BLaER1 treated with 17β-estradiol and CSF1 and Interleukin-3, amounts not matched to agents 10 nM and 100 nM (cell line): ENCODE measurements around the gene LPP.

ENCODE experiments used
- H3K27ac ChIP-seq, 11 experiments: shearing (Covaris generic); formaldehyde crosslinking; 2 replicates each; pipeline ENCODE4 v1.8.1; 2022
- H3K27me3 ChIP-seq, 11 experiments: shearing (Covaris generic); formaldehyde crosslinking; 2 replicates each; pipeline ENCODE4 v1.8.1; 2022
- H3K36me3 ChIP-seq, 11 experiments: shearing (Covaris generic); formaldehyde crosslinking; 2 replicates each; pipeline ENCODE4 v1.8.1; 2022
- H3K4me1 ChIP-seq, 10 experiments: shearing (Covaris generic); formaldehyde crosslinking; 2 replicates each; pipeline ENCODE4 v1.8.1; 2022
- H3K4me2 ChIP-seq, 11 experiments: shearing (Covaris generic); formaldehyde crosslinking; 2 replicates each; pipeline ENCODE4 v1.8.1; 2022
- H3K4me3 ChIP-seq, 10 experiments: shearing (Covaris generic); formaldehyde crosslinking; 2 replicates each; pipeline ENCODE4 v1.8.1; 2022
- H3K9ac ChIP-seq, 11 experiments: shearing (Covaris generic); formaldehyde crosslinking; 2 replicates each; pipeline ENCODE4 v1.8.1; 2022
- H3K9me3 ChIP-seq, 11 experiments: shearing (Covaris generic); formaldehyde crosslinking; replicated peaks in 1 of 11; 2 replicates each; pipeline ENCODE4 v1.8.1; 2022
- H4K20me1 ChIP-seq, 11 experiments: shearing (Covaris generic); formaldehyde crosslinking; 2 replicates each; pipeline ENCODE4 v1.8.1; 2022
- Cebpa-rat ChIP-seq, 11 experiments: shearing (Covaris generic); IDR thresholded peaks; 2 replicates each; pipeline ENCODE4 v1.8.1; 2022

Gene LPP

DNA sequence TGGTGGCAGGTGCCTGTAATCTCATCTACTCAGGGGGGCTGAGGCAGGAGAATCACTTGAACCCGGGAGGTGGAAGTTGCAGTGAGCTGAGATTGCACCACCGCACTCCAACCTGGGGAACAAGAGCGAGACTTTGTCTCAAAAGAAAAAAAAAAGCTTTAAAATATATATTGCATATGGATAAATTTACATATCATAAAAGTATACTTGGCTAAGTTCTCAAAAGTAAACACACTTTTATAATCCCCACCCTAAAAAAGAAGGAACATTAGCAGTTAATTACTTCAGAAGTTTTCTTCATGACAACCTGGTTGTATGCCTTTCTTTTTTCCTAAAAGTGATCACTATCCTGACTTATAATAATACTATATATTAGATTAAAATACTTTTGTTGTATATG lies 648.7 kb downstream of the LPP start:
- H3K4me1 ChIP-seq: peaks cover 0 to 45% (median 0%) of the 10 kb centered on the region in 10 experiments; a peak in 7 of 20 replicates

DNA sequence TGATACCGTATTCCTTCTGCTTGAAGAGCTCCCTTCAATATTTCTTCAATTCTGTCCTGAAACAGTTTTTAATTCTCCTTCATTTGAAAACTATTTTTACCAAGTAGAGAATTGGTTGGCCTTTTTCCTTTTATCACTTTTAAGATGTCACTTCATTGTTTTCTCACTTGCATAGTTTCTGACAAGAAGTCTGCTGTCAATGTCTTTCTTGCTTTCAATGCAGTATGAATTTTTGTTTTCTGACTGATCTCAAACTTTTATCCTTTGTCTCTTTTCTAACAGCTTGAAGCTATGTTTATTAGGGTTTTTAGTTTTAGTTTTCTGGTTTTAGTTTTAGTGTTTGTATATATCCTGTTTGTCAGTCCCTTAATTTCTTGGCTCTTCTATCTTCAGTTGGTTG lies 653.0 kb downstream of the LPP start:
- H3K27me3 ChIP-seq: no peaks in the 10 kb centered on the region
- H3K36me3 ChIP-seq: peaks cover 0 to 9% (median 0%) of the 10 kb centered on the region in 11 experiments; a peak in 3 of 22 replicates
- H3K4me2 ChIP-seq: no peak overlapping the region
- no peak overlapping the region for H3K4me3 ChIP-seq
- H3K4me1 ChIP-seq: peaks cover 0 to 32% (median 0%) of the 10 kb centered on the region in 10 experiments; a peak in 4 of 20 replicates
- no peak overlapping the region for H3K9ac ChIP-seq
- H4K20me1 ChIP-seq: no peaks in the 10 kb centered on the region
- peaks cover 23 to 37% (median 26%) of the 10 kb centered on the region in 11 experiments for H3K9me3 ChIP-seq
- TF ChIP-seq Cebpa-rat (IDR thresholded peaks at IDR 0.05): no peak
- H3K27ac ChIP-seq: no peak overlapping the region

More for the DNA sequence above, 648.7 kb downstream of the LPP start:
- H3K36me3 ChIP-seq: peaks cover 0 to 5% (median 0%) of the 10 kb centered on the region in 11 experiments; a peak in 2 of 22 replicates
- peaks cover 10 to 21% (median 11%) of the 10 kb centered on the region in 11 experiments; a peak in 21 of 22 replicates for H3K9me3 ChIP-seq
- no peak overlapping the region for H3K9ac ChIP-seq
- no peaks in the 10 kb centered on the region for H3K27me3 ChIP-seq
- no peak overlapping the region for H3K4me3 ChIP-seq
- no peaks in the 10 kb centered on the region for H4K20me1 ChIP-seq
- H3K4me2 ChIP-seq: no peak overlapping the region
- no peak overlapping the region for H3K27ac ChIP-seq
- no peak for TF ChIP-seq Cebpa-rat (IDR thresholded peaks at IDR 0.05)

DNA sequence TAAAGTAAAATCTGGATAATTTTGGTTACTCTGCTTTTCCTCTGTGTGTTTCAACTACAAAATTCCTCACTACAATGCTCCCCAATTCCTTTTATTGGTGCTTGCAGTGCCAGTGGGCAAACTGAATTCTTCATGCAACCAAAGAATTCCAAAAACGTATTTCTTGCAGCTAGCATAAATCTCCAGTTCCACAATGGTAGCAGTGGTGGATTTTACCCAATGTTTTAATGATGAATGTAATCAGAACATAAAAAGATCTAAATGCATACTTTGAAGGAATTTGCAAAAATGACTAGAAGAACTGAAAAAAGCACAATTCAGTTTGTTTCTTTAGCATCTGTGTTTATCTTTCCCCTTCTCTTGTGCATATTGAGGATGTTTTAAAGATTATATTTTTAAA lies 658.2 kb downstream of the LPP start:
- H3K4me3 ChIP-seq: no peak overlapping the region
- no peak for TF ChIP-seq Cebpa-rat (IDR thresholded peaks at IDR 0.05)
- no peaks in the 10 kb centered on the region for H3K27me3 ChIP-seq
- peaks cover 0 to 56% (median 0%) of the 10 kb centered on the region in 10 experiments; a peak in 6 of 20 replicates for H3K4me1 ChIP-seq
- H3K4me2 ChIP-seq: no peak overlapping the region
- H3K9ac ChIP-seq: no peak overlapping the region
- no peaks in the 10 kb centered on the region for H4K20me1 ChIP-seq
- H3K36me3 ChIP-seq: peaks cover 0 to 9% (median 0%) of the 10 kb centered on the region in 11 experiments; a peak in 3 of 22 replicates
- peaks cover 16 to 25% (median 20%) of the 10 kb centered on the region in 11 experiments for H3K9me3 ChIP-seq
- no peak overlapping the region for H3K27ac ChIP-seq

DNA sequence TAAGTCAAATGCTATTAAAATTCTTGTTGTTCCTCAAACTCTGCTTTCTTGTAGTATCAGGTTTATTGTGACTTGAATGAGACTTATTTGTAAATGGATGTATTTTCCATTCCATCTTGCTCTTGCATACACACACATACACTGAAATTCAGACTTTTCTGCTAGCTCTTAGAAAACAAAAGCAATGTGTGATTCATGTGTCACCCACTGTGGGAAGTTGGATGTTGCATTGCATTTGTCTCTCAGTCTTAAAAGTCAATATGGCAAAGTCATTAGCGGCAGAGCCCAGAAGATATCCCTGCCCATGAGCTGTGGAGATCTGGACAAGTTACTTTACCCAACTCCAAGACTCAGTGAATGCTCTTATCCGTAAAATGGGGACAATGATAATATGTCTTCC lies 660.6 kb downstream of the LPP start:
- H4K20me1 ChIP-seq: no peaks in the 10 kb centered on the region
- H3K27ac ChIP-seq: peak overlapping the region in 2 of 11 experiments; percentile 21 to 55; a peak in 3 of 22 replicates
- H3K9ac ChIP-seq: no peak overlapping the region
- no peak overlapping the region for H3K4me3 ChIP-seq
- no peaks in the 10 kb centered on the region for H3K36me3 ChIP-seq
- H3K27me3 ChIP-seq: no peaks in the 10 kb centered on the region
- peaks cover 0 to 2% (median 0%) of the 10 kb centered on the region in 11 experiments; a peak in 2 of 22 replicates for H3K9me3 ChIP-seq
- TF ChIP-seq Cebpa-rat (IDR thresholded peaks at IDR 0.05): no peak
- H3K4me1 ChIP-seq: peaks cover 0 to 70% (median 3%) of the 10 kb centered on the region in 10 experiments; a peak in 11 of 20 replicates
- H3K4me2 ChIP-seq: peak overlapping the region in 3 of 11 experiments; percentile 15 to 40 (median 36); a peak in 4 of 22 replicates

DNA sequence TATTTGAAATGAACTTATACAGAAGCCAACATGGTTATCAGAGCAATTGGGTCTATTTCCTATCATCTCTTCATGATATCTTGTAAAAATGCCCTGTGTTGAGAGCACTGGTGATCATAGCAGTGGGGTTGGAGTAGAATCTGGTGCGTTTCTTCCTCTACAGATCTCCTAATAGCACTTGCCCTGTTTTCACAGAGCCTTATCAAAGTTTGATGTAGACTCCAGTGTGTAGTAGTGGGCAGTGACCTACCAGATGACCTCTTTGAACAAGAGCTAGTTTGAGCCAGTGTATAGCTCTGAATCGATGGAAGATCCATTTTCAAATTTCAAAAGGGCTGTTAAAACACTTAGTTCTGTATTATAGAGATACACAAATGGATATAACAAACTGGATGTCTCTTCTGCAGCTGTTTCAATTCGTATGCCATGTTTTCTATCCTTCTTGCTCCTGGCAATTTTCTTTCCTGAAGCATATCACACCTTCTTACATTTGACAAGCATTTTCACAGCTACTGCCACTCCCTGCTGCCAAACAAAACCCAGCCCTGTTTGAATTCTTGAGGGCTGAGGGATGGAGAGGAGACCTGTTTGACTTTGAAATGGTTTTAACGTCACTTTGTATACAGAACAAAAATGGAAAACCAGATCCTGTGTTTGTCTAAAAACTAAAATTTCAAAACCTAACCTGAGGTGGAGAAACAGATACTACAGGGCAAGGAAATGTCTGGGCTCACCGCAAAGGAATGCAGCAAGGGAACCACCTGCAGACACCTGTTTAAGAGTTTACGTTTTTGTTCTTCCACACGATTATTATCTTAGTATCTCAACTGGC lies 663.4 kb downstream of the LPP start:
- Histone ChIP-seq H3K36me3 (no peaks in the 10 kb centered on the region), H3K4me2 (peak overlapping the region in 3 of 11 experiments; percentile 57 to 82 (median 77); a peak in 4 of 22 replicates), H3K9me3 (no peaks in the 10 kb centered on the region), H4K20me1 (no peaks in the 10 kb centered on the region), H3K9ac (no peak overlapping the region), H3K27ac (peak overlapping the region in 4 of 11 experiments; percentile 4 to 99 (median 52); a peak in 5 of 22 replicates), H3K4me3 (no peak overlapping the region), H3K27me3 (no peaks in the 10 kb centered on the region), H3K4me1 (peaks cover 0 to 91% (median 17%) of the 10 kb centered on the region in 10 experiments; a peak in 17 of 20 replicates)
- TF ChIP-seq Cebpa-rat (IDR thresholded peaks at IDR 0.05): no peak

DNA sequence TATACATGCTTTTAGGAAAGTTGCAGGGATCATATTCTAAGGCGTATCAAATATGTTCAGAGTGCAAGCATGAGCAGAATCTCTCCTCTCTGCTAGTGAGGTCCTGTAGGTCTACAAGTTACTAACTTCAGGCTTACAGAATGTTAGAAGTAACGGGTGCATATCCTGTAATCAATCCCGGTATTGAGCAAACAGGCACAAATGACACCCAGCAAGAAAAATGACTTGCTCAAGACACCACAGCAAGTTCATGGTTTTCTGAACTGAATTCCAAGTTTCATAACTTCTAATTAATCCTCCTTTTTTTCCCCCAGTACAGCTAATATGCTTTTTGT lies 663.9 kb downstream of the LPP start:
- Histone ChIP-seq H3K4me3 (no peak overlapping the region), H3K9me3 (no peaks in the 10 kb centered on the region), H4K20me1 (no peaks in the 10 kb centered on the region), H3K4me1 (peaks cover 0 to 95% (median 21%) of the 10 kb centered on the region in 10 experiments; a peak in 17 of 20 replicates), H3K4me2 (peak overlapping the region in 3 of 11 experiments; percentile 57 to 82 (median 77); a peak in 3 of 22 replicates), H3K36me3 (no peaks in the 10 kb centered on the region), H3K9ac (no peak overlapping the region), H3K27ac (peak overlapping the region in 4 of 11 experiments; percentile 87 to 99 (median 97); a peak in 6 of 22 replicates), H3K27me3 (no peaks in the 10 kb centered on the region)
- TF ChIP-seq Cebpa-rat (IDR thresholded peaks at IDR 0.05): no peak

DNA sequence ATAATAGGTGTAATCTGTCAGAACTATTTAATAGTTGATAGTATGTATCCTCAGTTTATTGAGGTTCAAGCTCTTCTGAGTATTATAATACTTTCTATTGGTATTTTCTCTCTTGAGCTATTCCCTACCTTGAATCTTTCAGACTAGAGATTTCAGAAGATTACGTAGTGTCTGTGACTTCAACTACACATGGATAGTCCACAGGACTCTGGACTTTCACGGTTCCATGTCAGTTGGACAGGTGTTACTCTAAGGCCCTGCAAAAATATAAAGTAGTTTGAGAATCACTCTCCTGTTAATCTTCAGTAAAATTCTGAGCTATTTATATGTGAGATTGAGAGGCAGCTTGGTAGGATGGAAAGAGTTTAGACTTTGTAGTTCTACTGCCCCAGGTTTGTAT lies 664.3 kb downstream of the LPP start:
- Histone ChIP-seq H3K4me1 (peaks cover 0 to 97% (median 23%) of the 10 kb centered on the region in 10 experiments; a peak in 17 of 20 replicates), H3K27ac (peak overlapping the region in 4 of 11 experiments; percentile 87 to 99 (median 97); a peak in 7 of 22 replicates), H3K9ac (no peak overlapping the region), H3K36me3 (no peaks in the 10 kb centered on the region), H3K9me3 (no peaks in the 10 kb centered on the region), H3K4me3 (no peak overlapping the region), H3K4me2 (peak overlapping the region in 3 of 11 experiments; percentile 57 to 82 (median 77); a peak in 5 of 22 replicates), H3K27me3 (no peaks in the 10 kb centered on the region), H4K20me1 (no peaks in the 10 kb centered on the region)
- no peak for TF ChIP-seq Cebpa-rat (IDR thresholded peaks at IDR 0.05)

DNA sequence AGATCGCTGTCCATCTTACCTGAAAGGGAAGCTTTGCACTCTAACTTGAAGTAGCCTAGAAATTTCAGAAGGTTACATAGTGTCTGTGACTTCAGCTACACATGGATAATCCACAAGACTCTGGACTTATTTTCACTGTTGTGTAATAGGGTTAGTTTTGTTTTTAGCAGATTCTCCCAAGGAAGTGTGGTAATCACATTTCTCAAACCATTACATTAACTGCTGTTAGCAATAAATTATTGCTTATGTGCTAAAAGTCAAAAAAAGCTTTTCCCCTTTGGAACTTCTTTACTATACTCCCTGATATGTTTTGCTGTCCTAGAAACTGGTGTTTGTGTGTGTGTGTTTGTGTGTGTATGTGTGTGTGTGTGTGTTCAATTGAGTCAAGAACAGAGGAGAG lies 666.0 kb downstream of the LPP start:
- Histone ChIP-seq H3K9ac (peak overlapping the region in 4 of 11 experiments; percentile 55 to 86 (median 76); a peak in 8 of 22 replicates), H3K4me3 (no peak overlapping the region), H3K9me3 (no peaks in the 10 kb centered on the region), H4K20me1 (no peaks in the 10 kb centered on the region), H3K27me3 (no peaks in the 10 kb centered on the region), H3K4me2 (peak overlapping the region in 7 of 11 experiments; percentile 11 to 82 (median 57); a peak in 13 of 22 replicates), H3K36me3 (no peaks in the 10 kb centered on the region), H3K4me1 (peaks cover 0 to 100% (median 23%) of the 10 kb centered on the region in 10 experiments; a peak in 17 of 20 replicates), H3K27ac (peak overlapping the region in 7 of 11 experiments; percentile 7 to 99 (median 87); a peak in 13 of 22 replicates)
- TF ChIP-seq Cebpa-rat (IDR thresholded peaks at IDR 0.05): peak in 4 of 11 experiments; percentile 15 to 70 (median 31); a peak in 3 of 22 replicates

DNA sequence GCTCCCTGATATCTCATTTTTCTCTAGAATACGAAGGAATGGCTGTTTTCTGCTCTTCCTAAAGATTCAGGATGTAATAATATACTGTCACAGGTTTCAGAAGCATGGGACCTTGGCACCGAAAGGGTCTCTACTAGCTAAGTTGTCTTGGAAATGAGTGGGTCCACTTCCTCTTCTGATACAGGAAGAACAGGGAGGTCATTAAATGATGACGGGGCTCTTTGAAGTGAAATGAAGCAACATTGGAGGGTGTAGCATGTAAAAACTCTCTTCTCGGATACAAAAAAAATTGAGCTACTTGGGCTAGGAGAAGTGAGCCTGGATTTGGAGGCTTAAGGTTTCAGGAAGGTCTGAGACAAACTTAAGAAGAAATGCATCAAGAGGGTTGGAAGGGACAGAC lies 668.0 kb downstream of the LPP start:
- Histone ChIP-seq H3K36me3 (no peaks in the 10 kb centered on the region), H3K9me3 (no peaks in the 10 kb centered on the region), H3K4me2 (peak overlapping the region; percentile 7 to 84 (median 51); a peak in 20 of 22 replicates), H3K4me3 (no peak overlapping the region), H3K27me3 (no peaks in the 10 kb centered on the region), H3K27ac (peak overlapping the region in 6 of 11 experiments; percentile 48 to 99 (median 92); a peak in 13 of 22 replicates), H4K20me1 (no peaks in the 10 kb centered on the region), H3K4me1 (peaks cover 0 to 100% (median 23%) of the 10 kb centered on the region in 10 experiments; a peak in 17 of 20 replicates), H3K9ac (peak overlapping the region in 5 of 11 experiments; percentile 45 to 82 (median 73); a peak in 9 of 22 replicates)
- peak in 5 of 11 experiments; percentile 48 to 89 (median 74); a peak in 7 of 22 replicates for TF ChIP-seq Cebpa-rat (IDR thresholded peaks at IDR 0.05)
